ENCODE results near the gene FPR2. TPM values are rescaled to one million over a fixed set of nuclear protein-coding genes. Genes with fewer than 3 reads are reported as not detected.

The FPR2 gene
- polyA plus RNA-seq, 3 donors = 1.2 to 10.0 (median 3.9) TPM

GRCh38 chr19:51777570-51778462 lies 16.8 kb downstream of the FPR2 start:
- 24 to 32% (median 31%) methylated on average over 23 of the region's 23 CpGs for WGBS, 3 donors
- H3K27ac ChIP-seq (ENCODE audit: low read depth, low read length) = no peak overlapping the region

- no peak overlapping the region for H3K27ac ChIP-seq (ENCODE audit: low read depth, low read length)
- 48 to 66% (median 60%) methylated on average over 1 of the region's 1 CpG for WGBS, 3 donors
Observed at GRCh38 chr19:51779181-51779580, 18.2 kb downstream of the FPR2 start.

- 29 to 56% (median 55%) methylated on average over 2 of the region's 2 CpGs for WGBS, 3 donors
- no peak overlapping the region for H3K27ac ChIP-seq (ENCODE audit: low read depth, low read length)
Observed at GRCh38 chr19:51779703-51780102, 18.7 kb downstream of the FPR2 start.

GRCh38 chr19:51780270-51780669 lies 19.3 kb downstream of the FPR2 start:
- no peak overlapping the region for H3K27ac ChIP-seq (ENCODE audit: low read depth, low read length)
- 20 to 51% (median 37%) methylated on average over 2 of the region's 2 CpGs for WGBS, 3 donors

- WGBS, 3 donors = 39 to 52% (median 44%) methylated on average over 3 of the region's 3 CpGs
- no peak overlapping the region for H3K27ac ChIP-seq (ENCODE audit: low read depth, low read length)
Observed at GRCh38 chr19:51781999-51782398, 21.0 kb downstream of the FPR2 start.

GRCh38 chr19:51783372-51783771 lies 22.4 kb downstream of the FPR2 start:
- 18 to 34% (median 23%) methylated on average over 3 of the region's 3 CpGs for WGBS, 3 donors
- no peak overlapping the region for H3K27ac ChIP-seq (ENCODE audit: low read depth, low read length)

- WGBS, 3 donors = 52 to 65% (median 64%) methylated on average over 6 of the region's 6 CpGs
- H3K27ac ChIP-seq (ENCODE audit: low read depth, low read length) = no peak overlapping the region
Observed at GRCh38 chr19:51784109-51784785, 23.3 kb downstream of the FPR2 start.

GRCh38 chr19:51784922-51785690 lies 24.1 kb downstream of the FPR2 start:
- WGBS, 3 donors = 56 to 69% (median 65%) methylated on average over 6 of the region's 6 CpGs
- H3K27ac ChIP-seq (ENCODE audit: low read depth, low read length) = no peak overlapping the region

GRCh38 chr19:51786646-51787494 lies 25.9 kb downstream of the FPR2 start:
- 59 to 70% (median 66%) methylated on average over 6 of the region's 6 CpGs for WGBS, 3 donors
- no peak overlapping the region for H3K27ac ChIP-seq (ENCODE audit: low read depth, low read length)

- 57 to 79% (median 71%) methylated on average over 2 of the region's 2 CpGs for WGBS, 3 donors
- H3K27ac ChIP-seq (ENCODE audit: low read depth, low read length) = no peak overlapping the region
Observed at GRCh38 chr19:51788029-51788428, 27.0 kb downstream of the FPR2 start.

GRCh38 chr19:51789061-51789795 lies 28.2 kb downstream of the FPR2 start:
- 74 to 83% (median 83%) methylated on average over 6 of the region's 6 CpGs for WGBS, 3 donors
- no peak overlapping the region for H3K27ac ChIP-seq (ENCODE audit: low read depth, low read length)

- H3K27ac ChIP-seq (ENCODE audit: low read depth, low read length) = no peak overlapping the region
- WGBS, 3 donors = 64 to 76% (median 75%) methylated on average over 2 of the region's 2 CpGs
Observed at GRCh38 chr19:51792932-51793331, 32.0 kb downstream of the FPR2 start.

GRCh38 chr19:51793994-51794393 lies 33.0 kb downstream of the FPR2 start:
- no peak overlapping the region for H3K27ac ChIP-seq (ENCODE audit: low read depth, low read length)
- 76 to 87% (median 84%) methylated on average over 2 of the region's 2 CpGs for WGBS, 3 donors

- no peak within 1 kb of the TSS for H3K27ac ChIP-seq (ENCODE audit: low read depth, low read length)
- WGBS, 3 donors = 51 to 68% (median 63%) methylated on average over 2 of the region's 2 CpGs
Observed at GRCh38 chr19:51794885-51795490, 34.0 kb downstream of the FPR2 start, which contains the start of gene FPR3. Gene FPR3, plus strand, starts transcription at chr19:51795157. Its CDS starts 28,592 bp downstream, at chr19:51823749.

- H3K27ac ChIP-seq (ENCODE audit: low read depth, low read length) = no peak overlapping the region
- WGBS, 3 donors = 66 to 82% (median 78%) methylated on average over 8 of the region's 8 CpGs
Observed at GRCh38 chr19:51796195-51796679, 35.3 kb downstream of the FPR2 start.

- 59 to 73% (median 71%) methylated on average over 5 of the region's 5 CpGs for WGBS, 3 donors
- H3K27ac ChIP-seq (ENCODE audit: low read depth, low read length) = no peak overlapping the region
Observed at GRCh38 chr19:51797480-51797879, 36.5 kb downstream of the FPR2 start.

GRCh38 chr19:51798062-51798461 lies 37.1 kb downstream of the FPR2 start:
- H3K27ac ChIP-seq (ENCODE audit: low read depth, low read length) = peak overlapping the region; percentile 46
- WGBS, 3 donors = 39 to 71% (median 65%) methylated on average over 3 of the region's 3 CpGs
